Measurements from ENCODE around the gene SULT1A2.
"Not testable (repeated sequence)": the region's sequence is repeated elsewhere in the genome, so short reads cannot be mapped to it uniquely, and the experiment has no call there.

Gene SULT1A2

GRCh38 chr16:28592511-28592910, 4.3 kb downstream of the SULT1A2 start:
- no peak for DNase-seq (ENCODE audit: low read depth in 1 of 2, low spot score in 1 of 2)

GRCh38 chr16:28591355-28591754, 5.5 kb downstream of the SULT1A2 start:
- no peak for DNase-seq (ENCODE audit: low read depth in 1 of 2, low spot score in 1 of 2)

- DNase-seq (ENCODE audit: low read depth in 1 of 2, low spot score in 1 of 2), result no peak
Measured at GRCh38 chr16:28590384-28591340, 6.2 kb downstream of the SULT1A2 start.

- no peak for DNase-seq (ENCODE audit: low read depth in 1 of 2, low spot score in 1 of 2)
Measured at GRCh38 chr16:28589930-28590329, 6.9 kb downstream of the SULT1A2 start.

GRCh38 chr16:28589069-28589468, 7.8 kb downstream of the SULT1A2 start:
- DNase-seq (ENCODE audit: low read depth in 1 of 2, low spot score in 1 of 2), result no peak

GRCh38 chr16:28587386-28587785, 9.5 kb downstream of the SULT1A2 start:
- no peak for DNase-seq (ENCODE audit: low read depth in 1 of 2, low spot score in 1 of 2)

- DNase-seq (ENCODE audit: low read depth in 1 of 2, low spot score in 1 of 2), result no peak
Measured at GRCh38 chr16:28586466-28586865, 10.4 kb downstream of the SULT1A2 start.

- no peak for DNase-seq (ENCODE audit: low read depth in 1 of 2, low spot score in 1 of 2)
Measured at GRCh38 chr16:28585674-28586073, 11.2 kb downstream of the SULT1A2 start.

- no peak for DNase-seq (ENCODE audit: low read depth in 1 of 2, low spot score in 1 of 2)
Measured at GRCh38 chr16:28580726-28581315, 16.0 kb downstream of the SULT1A2 start.

- DNase-seq (ENCODE audit: low read depth in 1 of 2, low spot score in 1 of 2), result no peak
Measured at GRCh38 chr16:28575446-28576109, 21.3 kb downstream of the SULT1A2 start.

GRCh38 chr16:28574925-28575324, 21.9 kb downstream of the SULT1A2 start:
- DNase-seq (ENCODE audit: low read depth in 1 of 2, low spot score in 1 of 2), result no peak

GRCh38 chr16:28573738-28574718, 22.8 kb downstream of the SULT1A2 start:
- DNase-seq (ENCODE audit: low read depth in 1 of 2, low spot score in 1 of 2), result no peak

- no peak for DNase-seq (ENCODE audit: low read depth in 1 of 2, low spot score in 1 of 2)
Measured at GRCh38 chr16:28572696-28573510, 23.9 kb downstream of the SULT1A2 start.

GRCh38 chr16:28569968-28570752, 26.7 kb downstream of the SULT1A2 start:
- DNase-seq (ENCODE audit: low read depth in 1 of 2, low spot score in 1 of 2), result no peak

- no peak for DNase-seq (ENCODE audit: low read depth in 1 of 2, low spot score in 1 of 2)
Measured at GRCh38 chr16:28569021-28569420, 27.8 kb downstream of the SULT1A2 start.

GRCh38 chr16:28567292-28567691, 29.6 kb downstream of the SULT1A2 start:
- DNase-seq (ENCODE audit: low read depth in 1 of 2, low spot score in 1 of 2), result no peak

- DNase-seq (ENCODE audit: low read depth in 1 of 2, low spot score in 1 of 2), result not testable (repeated sequence)
Measured at GRCh38 chr16:28566233-28566925, 30.5 kb downstream of the SULT1A2 start.

- no peak for DNase-seq (ENCODE audit: low read depth in 1 of 2, low spot score in 1 of 2)
Measured at GRCh38 chr16:28563218-28563617, 33.6 kb downstream of the SULT1A2 start.

Data from activated T-helper 1 cell treated with anti-CD3 and anti-CD28 coated beads, Interleukin-2, amount 50 U/mL, for 16 hours (primary cell).